GM19397 (cell line): ENCODE data around the gene AUTS2.

Experiments used
- ATAC-seq: cut with Tn5 transposase; IDR thresholded peaks from one replicate; pipeline ENCODE4 v1.9.1; 2021; ENCODE audit warnings: mild to moderate bottlenecking, moderate library complexity; ENCODE audit not compliant: unreplicated experiment

The AUTS2 gene

GRCh38 chr7:70142247-70142932 lies 544.1 kb downstream of the AUTS2 start:
- ATAC-seq: no peak

DNA sequence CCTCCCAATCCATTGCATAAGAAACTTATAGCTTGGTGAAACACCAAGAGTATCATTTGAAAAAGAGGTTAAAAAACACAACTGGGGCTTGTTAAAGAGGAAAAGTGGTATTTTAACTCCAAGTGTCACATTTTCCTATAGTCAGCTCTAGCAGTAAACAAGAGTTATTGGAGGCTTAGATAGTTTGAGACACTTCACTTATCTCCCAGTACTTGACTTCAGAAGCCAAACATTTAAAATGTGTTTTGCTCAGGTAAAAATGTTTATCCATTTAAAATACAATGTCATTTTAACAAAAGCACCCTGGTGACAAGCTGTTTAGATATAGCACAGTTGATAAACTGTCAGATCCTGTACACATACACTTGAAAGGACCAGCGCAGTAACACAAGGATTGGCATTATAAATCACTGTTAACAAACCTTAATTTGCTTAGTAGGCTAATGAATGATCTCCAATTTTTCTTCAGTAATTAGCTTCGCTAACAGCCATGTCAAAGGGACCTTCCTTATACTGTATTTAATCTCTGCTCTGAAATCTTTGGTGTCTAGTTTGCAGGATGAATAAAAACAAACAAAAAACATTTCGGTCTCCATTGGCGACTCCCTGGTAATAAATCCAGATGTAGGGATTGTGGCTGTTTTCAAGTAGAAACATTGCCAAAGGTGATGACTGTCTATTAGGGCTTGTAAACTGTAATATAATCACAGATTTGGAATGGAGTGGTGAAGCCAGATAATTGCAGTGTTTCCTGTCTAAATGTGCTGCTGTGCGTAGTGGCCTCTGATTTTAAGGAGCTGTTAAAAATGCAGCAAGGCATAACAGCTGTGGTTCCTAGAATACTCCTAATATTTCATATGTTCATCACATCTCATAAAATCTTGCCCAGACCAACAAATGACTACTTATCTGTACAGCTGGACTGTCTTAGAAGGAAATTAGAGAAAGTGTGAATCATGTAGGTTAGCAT lies 545.1 kb downstream of the AUTS2 start:
- ATAC-seq: no peak

- ATAC-seq: no peak
These were observed 550.7 kb downstream of the AUTS2 start for GRCh38 chr7:70148997-70149396.

GRCh38 chr7:70152313-70152712 lies 554.0 kb downstream of the AUTS2 start:
- ATAC-seq: no peak

- no peak for ATAC-seq
These were observed 555.7 kb downstream of the AUTS2 start for GRCh38 chr7:70153933-70154332.

DNA sequence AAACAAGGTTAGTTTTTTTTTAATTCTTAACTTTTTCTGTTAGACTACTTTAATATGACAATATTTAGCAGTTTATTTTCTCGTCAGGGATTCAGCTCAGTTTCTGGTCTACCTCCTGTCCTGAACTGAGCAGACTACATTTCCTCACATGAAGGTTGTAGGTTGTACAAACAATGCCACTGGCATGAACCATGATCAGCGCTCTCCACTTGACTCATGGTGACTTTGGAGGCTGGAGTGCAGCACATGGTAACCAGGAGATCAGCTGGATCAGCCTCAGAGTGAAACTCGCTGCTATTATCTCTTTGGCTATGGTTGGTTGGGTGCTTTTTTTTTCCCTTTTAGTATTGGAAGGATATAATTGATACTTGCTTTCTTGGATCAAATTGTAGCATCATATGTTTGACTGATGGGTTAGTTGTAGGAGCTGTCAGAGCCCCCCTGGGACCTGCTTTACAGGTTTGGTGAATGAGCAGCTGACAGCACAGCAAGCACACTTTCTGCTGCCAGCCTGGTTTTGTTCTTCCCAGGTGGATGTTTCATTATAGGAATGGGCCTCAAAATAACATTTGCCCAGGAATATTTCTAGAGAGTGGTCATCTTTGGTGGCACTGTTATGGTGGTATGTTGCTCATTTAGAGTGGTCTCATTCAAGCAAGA lies 556.4 kb downstream of the AUTS2 start:
- no peak for ATAC-seq

DNA sequence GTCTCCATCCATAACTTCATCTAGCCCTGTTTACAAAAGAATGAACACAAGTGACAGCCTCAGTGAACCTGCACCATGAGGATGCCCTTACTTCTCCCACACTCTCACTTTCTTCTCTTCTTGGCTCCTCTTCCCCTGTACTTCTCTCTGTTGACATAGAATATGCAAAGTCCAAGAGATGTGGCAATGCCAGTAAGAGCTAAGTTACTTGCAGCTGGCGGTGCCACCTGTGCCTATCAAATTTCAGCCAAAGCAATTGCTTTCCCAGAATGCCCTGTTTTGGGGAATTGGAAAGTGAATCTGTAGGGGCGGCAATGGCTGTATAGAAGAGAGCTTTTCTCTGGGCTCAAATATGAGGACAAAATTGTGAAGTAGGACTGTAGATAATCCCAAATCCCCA lies 557.8 kb downstream of the AUTS2 start:
- no peak for ATAC-seq

DNA sequence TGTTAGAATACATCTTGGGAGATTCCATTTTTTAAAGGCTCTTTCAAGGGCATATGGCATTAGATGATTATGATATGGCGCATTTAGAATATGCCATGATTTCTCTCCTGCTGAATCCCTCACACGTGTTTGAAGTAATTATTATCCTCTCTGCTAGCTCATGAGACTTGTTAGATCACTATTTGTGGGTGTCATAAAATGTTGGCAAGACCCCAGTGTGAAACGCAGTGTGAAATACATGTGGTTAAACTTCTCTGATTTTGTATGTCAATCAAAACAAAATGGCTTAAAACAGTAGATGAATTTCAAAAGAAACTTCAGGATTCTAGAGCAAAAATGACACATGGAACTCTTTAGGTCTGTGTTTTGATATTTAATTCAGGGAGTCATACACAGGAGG lies 560.8 kb downstream of the AUTS2 start:
- no peak for ATAC-seq

DNA sequence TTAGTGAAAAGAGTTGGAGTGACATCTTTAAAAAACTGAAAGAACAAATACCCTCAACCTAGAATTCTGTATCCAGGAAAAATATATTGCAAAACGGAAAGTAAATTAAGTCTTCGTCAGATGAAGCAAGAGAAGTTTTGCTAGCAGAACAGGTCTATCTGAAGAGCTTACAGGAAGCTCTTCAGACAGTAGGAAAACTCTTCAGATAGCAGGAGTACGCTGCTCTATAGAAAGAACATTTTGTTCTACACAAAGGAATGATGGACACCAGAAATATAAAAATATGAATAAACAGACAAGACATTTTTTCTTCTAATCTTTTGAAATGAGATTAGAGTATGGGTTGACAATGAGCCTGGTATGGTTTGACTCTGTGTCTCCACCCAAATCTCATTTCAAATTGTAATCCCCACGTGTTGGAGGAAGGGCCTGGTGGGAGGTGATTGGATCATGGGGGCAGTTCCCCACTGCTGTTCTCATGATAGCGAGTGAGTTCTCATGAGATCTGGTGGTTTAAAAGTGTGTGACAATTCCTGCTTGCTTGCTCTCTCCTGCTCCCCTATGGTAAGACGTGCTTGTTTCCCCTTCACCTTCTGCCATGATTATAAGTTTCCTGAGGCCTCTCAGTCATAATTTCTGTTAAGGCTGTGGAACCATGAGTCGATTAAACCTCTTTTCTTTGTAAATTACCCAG lies 567.3 kb downstream of the AUTS2 start:
- no peak for ATAC-seq

GRCh38 chr7:70171369-70171920 lies 573.2 kb downstream of the AUTS2 start:
- ATAC-seq: no peak

DNA sequence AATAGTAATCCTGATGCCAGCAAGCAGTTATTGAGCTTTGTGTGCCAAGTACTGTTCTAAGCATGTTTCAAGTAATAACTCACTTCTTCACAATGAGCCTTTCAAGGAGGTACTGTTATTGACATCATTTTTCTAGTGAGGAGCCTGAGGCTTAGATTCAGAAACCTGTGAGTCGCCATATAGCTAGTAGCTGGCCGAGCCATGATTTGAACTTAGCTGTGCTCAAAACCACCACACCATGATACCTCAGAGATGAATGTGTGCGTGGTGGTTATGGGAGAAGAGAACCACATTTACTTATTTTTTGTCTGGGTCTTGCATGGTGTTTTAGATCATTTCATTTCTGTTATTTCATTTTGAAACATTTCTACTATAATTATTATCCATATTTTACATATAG lies 578.9 kb downstream of the AUTS2 start:
- ATAC-seq: no peak

DNA sequence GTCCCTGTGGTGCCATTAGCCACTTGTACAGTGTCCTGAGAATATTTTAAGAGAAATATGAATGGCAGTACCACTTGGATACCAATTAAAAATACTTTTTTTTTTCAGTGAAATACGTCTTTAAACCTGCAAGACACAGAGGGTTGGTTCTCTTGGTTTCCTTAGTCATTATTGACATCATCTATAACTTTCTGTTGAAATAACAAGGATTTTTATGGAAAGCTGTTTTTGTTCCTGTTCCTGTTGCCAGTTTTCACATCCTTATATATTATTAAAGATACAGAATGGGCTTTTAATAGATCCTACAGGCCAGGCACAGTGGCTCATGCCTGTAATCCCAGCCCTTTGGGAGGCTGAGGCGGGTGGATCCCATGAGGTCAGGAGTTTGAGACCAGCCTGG lies 579.9 kb downstream of the AUTS2 start:
- no peak for ATAC-seq

- no peak for ATAC-seq
These were observed 580.5 kb downstream of the AUTS2 start for GRCh38 chr7:70178787-70179186.

DNA sequence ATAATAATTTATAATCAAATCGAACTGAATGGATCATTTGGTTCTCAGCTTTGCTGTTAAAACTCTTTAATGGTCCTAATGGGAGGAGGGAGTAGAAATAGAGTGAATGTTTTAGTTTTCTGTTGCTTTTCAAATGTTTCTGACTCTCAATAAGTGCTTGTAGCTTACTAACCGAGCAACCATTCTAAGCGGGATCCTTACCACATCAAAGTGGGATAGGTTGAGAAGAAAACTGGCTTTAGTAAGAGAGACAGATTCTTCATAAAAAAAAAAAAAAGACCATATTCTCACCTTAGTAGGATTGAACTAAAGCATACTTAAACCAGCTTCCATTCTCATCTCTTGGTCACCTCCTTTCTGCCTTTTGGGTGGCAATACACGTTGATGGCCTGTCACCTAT lies 584.2 kb downstream of the AUTS2 start:
- ATAC-seq: no peak

DNA sequence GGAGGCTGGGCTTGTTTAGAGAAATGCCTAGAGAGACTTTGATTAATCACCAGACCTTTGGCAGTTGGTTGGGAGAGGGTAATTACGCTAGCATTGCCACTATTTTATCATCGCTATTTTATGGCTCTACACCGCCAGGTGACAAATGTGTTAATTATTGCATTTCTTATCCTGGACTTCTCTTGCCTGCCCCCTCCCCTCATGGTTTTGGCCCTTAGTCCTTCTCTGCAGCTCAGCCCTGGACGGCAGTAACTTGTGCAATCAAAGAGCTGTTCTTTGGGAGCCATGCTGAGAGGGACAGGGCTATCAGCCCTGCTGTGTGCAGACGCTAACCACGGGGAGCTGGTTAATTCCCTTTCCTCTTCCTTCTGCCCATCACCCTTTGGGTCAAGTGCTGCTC lies 585.0 kb downstream of the AUTS2 start:
- no peak for ATAC-seq

DNA sequence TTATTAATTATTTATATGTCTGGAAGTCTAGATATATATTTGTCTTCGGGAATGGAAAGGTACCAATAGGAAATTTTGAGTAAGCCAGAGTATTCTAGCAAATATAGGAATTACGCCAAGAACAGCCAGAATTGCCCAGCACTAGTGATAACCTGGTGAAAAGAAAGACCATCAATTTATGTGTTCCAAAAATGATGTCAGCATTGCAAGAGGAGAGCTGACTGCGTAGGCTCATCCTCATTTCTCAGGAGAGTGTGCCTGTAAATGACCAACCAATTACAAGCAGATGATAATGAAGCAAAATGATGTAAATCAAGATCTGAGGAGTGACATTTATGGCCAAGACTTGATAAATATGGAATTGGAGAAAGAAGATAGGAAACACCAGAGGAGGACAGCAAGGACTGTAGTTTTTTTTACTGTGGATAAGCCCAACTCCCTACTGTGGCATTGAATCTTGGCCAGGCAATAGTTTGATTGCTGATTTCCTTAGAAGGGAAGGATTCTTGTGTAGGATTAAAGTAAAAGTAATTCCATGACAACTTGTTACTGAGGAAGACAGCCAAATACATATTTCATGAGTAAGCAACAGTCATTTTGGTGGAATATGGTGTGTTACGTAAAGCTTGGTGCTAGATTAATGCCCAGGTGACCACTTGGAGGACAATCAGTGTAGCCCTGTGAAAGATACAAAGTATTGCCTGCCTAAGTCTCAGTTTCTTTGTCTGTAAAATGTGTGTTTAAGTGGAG lies 590.8 kb downstream of the AUTS2 start:
- no peak for ATAC-seq

DNA sequence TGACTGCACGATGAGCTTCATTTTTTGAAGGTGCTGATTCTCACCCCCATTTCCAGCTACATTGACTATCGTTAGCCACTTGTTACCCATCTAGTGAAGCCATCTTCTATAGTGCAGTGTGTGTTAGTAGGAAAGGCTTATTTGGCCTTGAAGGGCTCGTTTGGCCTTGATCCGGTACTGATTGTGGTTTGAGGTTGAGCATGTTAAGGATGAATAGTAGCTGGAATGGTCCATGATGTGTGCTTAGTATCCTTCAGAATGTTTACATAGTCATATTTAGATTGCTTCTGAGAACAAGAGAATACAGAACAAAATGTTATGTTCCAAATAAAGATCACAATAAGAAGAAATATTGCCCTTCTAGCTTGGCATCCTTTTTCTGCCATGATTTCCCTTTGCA lies 591.5 kb downstream of the AUTS2 start:
- no peak for ATAC-seq

DNA sequence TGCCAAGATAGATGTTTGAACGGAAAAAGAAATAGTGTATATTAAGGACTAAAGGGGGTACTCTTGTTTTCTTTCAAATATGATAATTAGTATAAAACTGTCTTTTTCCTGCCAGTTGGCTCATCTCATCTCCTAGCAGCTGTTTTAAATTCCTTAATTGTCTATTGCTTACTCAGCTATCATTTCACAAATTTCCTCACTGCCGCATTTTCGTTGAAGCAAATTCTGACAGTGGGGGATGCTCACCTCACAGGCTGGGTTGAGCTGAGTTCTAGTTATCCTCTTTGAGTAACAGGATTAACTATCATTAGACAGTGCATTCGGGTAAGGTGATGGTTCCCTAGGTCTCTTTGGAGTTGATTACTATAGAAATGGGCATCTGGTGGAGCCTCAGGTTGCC lies 592.0 kb downstream of the AUTS2 start:
- no peak for ATAC-seq

- ATAC-seq: no peak
These were observed 595.2 kb downstream of the AUTS2 start for GRCh38 chr7:70193514-70193913.
